ENCODE results near the gene ADRM1.

Gene ADRM1

DNA sequence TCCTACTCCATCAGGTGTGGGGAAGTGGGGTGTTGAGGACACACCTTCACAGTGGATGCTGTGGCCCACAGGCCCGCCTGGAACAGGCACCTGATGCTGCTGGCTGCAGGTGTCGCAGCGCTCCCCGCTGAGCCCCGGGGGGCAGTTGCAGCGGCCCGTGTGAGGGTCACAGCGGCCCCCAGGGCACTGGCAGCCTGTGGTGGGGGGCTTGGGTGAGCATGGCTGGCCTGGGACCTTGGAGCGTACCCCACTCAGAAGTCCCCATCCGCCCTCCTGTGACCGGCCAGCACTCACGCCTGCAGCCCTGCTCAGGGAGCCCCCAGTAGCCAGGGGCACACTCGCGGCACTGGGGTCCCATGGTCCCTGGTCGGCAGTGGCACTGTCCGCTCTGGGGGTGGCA is 19.2 kb downstream of the ADRM1 start:
- TF ChIP-seq RAD21 (IDR thresholded peaks at IDR 0.05; ENCODE audit: low read depth) (no peak), ZBTB7A (IDR thresholded peaks at IDR 0.05; ENCODE audit: low read depth) (no peak), USF1 (IDR thresholded peaks at IDR 0.05) (no peak), TCF12 (IDR thresholded peaks at IDR 0.05; ENCODE audit: low read depth) (no peak), NFIC (IDR thresholded peaks at IDR 0.05) (no peak), FOXM1 (IDR thresholded peaks at IDR 0.05; ENCODE audit: borderline replicate concordance, low read depth) (no peak), YY1 (IDR thresholded peaks at IDR 0.05; ENCODE audit: low read depth) (no peak), CEBPB (IDR thresholded peaks at IDR 0.05) (no peak), EP300 (IDR thresholded peaks at IDR 0.05; ENCODE audit: borderline replicate concordance) (no peak), EGR1 (IDR thresholded peaks at IDR 0.05) (no peak), TAF1 (IDR thresholded peaks at IDR 0.05; ENCODE audit: low read depth) (no peak), TEAD4 (IDR thresholded peaks at IDR 0.05) (no peak)
- TF ChIP-seq, protein P1, sequence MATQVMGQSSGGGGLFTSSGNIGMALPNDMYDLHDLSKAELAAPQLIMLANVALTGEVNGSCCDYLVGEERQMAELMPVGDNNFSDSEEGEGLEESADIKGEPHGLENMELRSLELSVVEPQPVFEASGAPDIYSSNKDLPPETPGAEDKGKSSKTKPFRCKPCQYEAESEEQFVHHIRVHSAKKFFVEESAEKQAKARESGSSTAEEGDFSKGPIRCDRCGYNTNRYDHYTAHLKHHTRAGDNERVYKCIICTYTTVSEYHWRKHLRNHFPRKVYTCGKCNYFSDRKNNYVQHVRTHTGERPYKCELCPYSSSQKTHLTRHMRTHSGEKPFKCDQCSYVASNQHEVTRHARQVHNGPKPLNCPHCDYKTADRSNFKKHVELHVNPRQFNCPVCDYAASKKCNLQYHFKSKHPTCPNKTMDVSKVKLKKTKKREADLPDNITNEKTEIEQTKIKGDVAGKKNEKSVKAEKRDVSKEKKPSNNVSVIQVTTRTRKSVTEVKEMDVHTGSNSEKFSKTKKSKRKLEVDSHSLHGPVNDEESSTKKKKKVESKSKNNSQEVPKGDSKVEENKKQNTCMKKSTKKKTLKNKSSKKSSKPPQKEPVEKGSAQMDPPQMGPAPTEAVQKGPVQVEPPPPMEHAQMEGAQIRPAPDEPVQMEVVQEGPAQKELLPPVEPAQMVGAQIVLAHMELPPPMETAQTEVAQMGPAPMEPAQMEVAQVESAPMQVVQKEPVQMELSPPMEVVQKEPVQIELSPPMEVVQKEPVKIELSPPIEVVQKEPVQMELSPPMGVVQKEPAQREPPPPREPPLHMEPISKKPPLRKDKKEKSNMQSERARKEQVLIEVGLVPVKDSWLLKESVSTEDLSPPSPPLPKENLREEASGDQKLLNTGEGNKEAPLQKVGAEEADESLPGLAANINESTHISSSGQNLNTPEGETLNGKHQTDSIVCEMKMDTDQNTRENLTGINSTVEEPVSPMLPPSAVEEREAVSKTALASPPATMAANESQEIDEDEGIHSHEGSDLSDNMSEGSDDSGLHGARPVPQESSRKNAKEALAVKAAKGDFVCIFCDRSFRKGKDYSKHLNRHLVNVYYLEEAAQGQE (IDR thresholded peaks at IDR 0.05; ENCODE audit: low read depth) = no peak
- TF ChIP-seq, protein P2, sequence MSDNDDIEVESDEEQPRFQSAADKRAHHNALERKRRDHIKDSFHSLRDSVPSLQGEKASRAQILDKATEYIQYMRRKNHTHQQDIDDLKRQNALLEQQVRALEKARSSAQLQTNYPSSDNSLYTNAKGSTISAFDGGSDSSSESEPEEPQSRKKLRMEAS (IDR thresholded peaks at IDR 0.05) = no peak

GRCh38 chr20:62322492-62323041 is 19.8 kb downstream of the ADRM1 start:
- TF ChIP-seq, protein P2 (IDR thresholded peaks at IDR 0.05) = no peak
- no peak for TF ChIP-seq YY1 (IDR thresholded peaks at IDR 0.05; ENCODE audit: low read depth)
- TF ChIP-seq TEAD4 (IDR thresholded peaks at IDR 0.05) = no peak
- no peak for TF ChIP-seq RAD21 (IDR thresholded peaks at IDR 0.05; ENCODE audit: low read depth)
- TF ChIP-seq USF1 (IDR thresholded peaks at IDR 0.05) = no peak
- TF ChIP-seq TAF1 (IDR thresholded peaks at IDR 0.05; ENCODE audit: low read depth) = no peak
- TF ChIP-seq EGR1 (IDR thresholded peaks at IDR 0.05) = no peak
- no peak for TF ChIP-seq TCF12 (IDR thresholded peaks at IDR 0.05; ENCODE audit: low read depth)
- no peak for TF ChIP-seq ZBTB7A (IDR thresholded peaks at IDR 0.05; ENCODE audit: low read depth)
- no peak for TF ChIP-seq CREB1 (IDR thresholded peaks at IDR 0.05; ENCODE audit: low read depth)
- TF ChIP-seq NFIC (IDR thresholded peaks at IDR 0.05) = no peak
- TF ChIP-seq, protein P1 (IDR thresholded peaks at IDR 0.05; ENCODE audit: low read depth) = no peak

DNA sequence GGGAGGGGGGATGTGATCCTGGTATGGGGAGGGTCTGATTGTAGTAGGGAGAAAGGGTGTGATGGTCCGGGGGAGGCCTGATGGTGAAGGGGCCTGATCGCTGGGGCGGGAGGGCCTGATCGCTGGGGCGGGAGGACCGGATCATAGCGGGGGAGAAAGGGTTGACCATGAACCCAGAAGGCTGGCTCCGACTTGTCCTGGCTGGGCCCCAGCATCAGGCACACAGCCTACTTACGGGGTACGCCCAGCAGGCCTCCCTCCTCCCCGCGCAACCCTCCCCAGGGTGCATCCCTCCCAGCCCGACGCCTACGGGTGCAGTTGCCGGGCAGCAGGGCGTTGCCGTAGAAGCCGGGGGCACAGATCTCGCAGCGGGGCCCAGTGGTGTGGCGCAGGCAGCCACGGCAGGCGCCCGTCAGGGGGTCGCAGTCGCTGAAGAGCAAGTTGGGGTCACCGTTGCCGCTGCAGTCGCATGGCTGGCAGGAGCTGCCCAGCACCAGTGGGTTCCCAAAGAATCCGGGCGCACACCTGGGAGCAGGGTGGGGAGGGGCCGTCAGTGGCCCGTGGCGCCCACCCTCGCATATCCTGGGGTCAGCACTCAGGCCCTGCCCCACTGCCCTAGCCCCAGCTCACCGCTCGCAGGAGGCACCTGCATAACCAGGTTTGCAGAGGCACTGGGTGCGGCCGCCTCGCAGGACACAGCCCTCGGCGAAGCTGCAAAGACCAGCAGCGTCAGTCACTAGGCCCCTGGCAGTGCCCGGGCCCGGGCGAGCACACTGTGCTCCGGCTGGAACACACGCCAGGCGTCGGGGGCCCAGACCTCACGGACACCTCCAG is 20.6 kb downstream of the ADRM1 start:
- TF ChIP-seq ZBTB7A (IDR thresholded peaks at IDR 0.05; ENCODE audit: low read depth) = no peak

- TF ChIP-seq YY1 (IDR thresholded peaks at IDR 0.05; ENCODE audit: low read depth) (no peak), EGR1 (IDR thresholded peaks at IDR 0.05) (no peak), EP300 (IDR thresholded peaks at IDR 0.05; ENCODE audit: borderline replicate concordance) (no peak), TCF12 (IDR thresholded peaks at IDR 0.05; ENCODE audit: low read depth) (no peak), RAD21 (IDR thresholded peaks at IDR 0.05; ENCODE audit: low read depth) (no peak), FOXM1 (IDR thresholded peaks at IDR 0.05; ENCODE audit: borderline replicate concordance, low read depth) (no peak), NFIC (IDR thresholded peaks at IDR 0.05) (no peak), TAF1 (IDR thresholded peaks at IDR 0.05; ENCODE audit: low read depth) (no peak), TEAD4 (IDR thresholded peaks at IDR 0.05) (no peak), ZBTB7A (IDR thresholded peaks at IDR 0.05; ENCODE audit: low read depth) (no peak), CEBPB (IDR thresholded peaks at IDR 0.05) (no peak), CREB1 (IDR thresholded peaks at IDR 0.05; ENCODE audit: low read depth) (no peak), USF1 (IDR thresholded peaks at IDR 0.05) (no peak)
- TF ChIP-seq, protein P2 (IDR thresholded peaks at IDR 0.05) = no peak
- TF ChIP-seq, protein P1 (IDR thresholded peaks at IDR 0.05; ENCODE audit: low read depth) = no peak
Observed at GRCh38 chr20:62323980-62324906, 21.4 kb downstream of the ADRM1 start.
